ENCODE measurements around the gene CCDC188.

DNA sequence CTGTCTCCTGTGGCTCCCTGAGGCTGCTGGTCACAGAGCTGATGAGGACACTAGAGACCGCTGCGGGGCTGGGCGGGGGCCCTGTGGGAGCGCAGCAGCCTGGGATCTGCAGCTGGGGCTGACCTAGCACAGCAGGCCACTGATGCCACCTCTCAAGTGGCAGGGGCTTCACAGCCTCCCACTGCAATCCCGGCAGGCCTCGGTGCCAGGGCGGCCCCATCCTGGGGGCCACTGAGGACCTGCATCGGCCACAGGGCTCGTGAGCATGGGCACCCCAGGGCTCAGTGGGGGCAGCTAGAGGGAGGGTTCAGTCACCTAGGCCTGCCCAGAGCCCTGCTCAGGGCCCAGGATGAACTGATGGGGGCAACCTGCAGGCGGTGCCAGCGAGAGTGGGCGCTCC, 14.6 kb upstream of the CCDC188 start:
- TF ChIP-seq CTCF (IDR thresholded peaks at IDR 0.05) (no peak), POLR2AphosphoS5 (IDR thresholded peaks at IDR 0.05; ENCODE audit: low read depth, low read length) (no peak), REST (IDR thresholded peaks at IDR 0.05; ENCODE audit: insufficient read depth in 1 of 2, low read depth in 2 of 2, low read length in 1 of 2) (no peak), TCF7L2 (IDR thresholded peaks at IDR 0.05; ENCODE audit: low read depth, low read length) (no peak), SIN3A (IDR thresholded peaks at IDR 0.05; ENCODE audit: borderline replicate concordance, insufficient read depth, low read depth, low read length) (no peak)
